Sigmoid colon (tissue), 4 donors: ENCODE measurements around the gene OPALIN.

Experiments
- CTCF ChIP-seq, 4 experiments: fragments of 450-650 bp in 3 of 4; fragments of 200-600 bp in 1 of 4; IDR thresholded peaks; one replicate each; pipeline ENCODE4 v1.5.1; 2016 to 2019; ENCODE audit warnings: antibody characterized with exemption in 4 of 4, mild to moderate bottlenecking in 3 of 4, moderate library complexity in 2 of 4
- POLR2AphosphoS5 ChIP-seq, 4 donors: sonication (generic); formaldehyde crosslinking; IDR thresholded peaks; one replicate each; pipeline ENCODE4 v1.6.1; 2017; ENCODE audit warnings: antibody characterized with exemption in 4 of 4

GRCh38 chr10:96337106-96337505 lies 21.7 kb downstream of the OPALIN start:
- no peak for TF ChIP-seq CTCF (IDR thresholded peaks at IDR 0.05)
- no peak for TF ChIP-seq POLR2AphosphoS5 (IDR thresholded peaks at IDR 0.05)
